ENCODE data around the gene LYPLA2. TPM values are rescaled to one million over a fixed set of nuclear protein-coding genes. Genes with fewer than 3 reads are reported as not detected.
"Not testable (repeated sequence)": the region's sequence is repeated elsewhere in the genome, so short reads cannot be mapped to it uniquely, and the experiment has no call there.

Gene LYPLA2
- total RNA-seq, 1 donor from 2014 or later, result 115 TPM

GRCh38 chr1:23779826-23780371 is 11.0 kb upstream of the LYPLA2 start:
- H3K27ac Mint-ChIP-seq, result peak overlapping the region; percentile 42
- no peaks in the 10 kb centered on the region for H3K9me3 Mint-ChIP-seq (ENCODE audit: low read depth)
- no peaks in the 10 kb centered on the region for H3K27me3 Mint-ChIP-seq
- peaks cover 7% of the 10 kb centered on the region for H3K36me3 Mint-ChIP-seq (ENCODE audit: insufficient read depth)
- no peak for TF ChIP-seq CTCF (IDR thresholded peaks at IDR 0.05; ENCODE audit: unreplicated experiment)
- peak overlapping the region; percentile 91 for H3K4me3 Mint-ChIP-seq (ENCODE audit: low read depth)
- no peak for DNase-seq (ENCODE audit: low spot score, unreplicated experiment)
- peaks cover 18% of the 10 kb centered on the region for H3K4me1 Mint-ChIP-seq (ENCODE audit: low read depth)

- H3K4me3 Mint-ChIP-seq (ENCODE audit: low read depth); H3K27me3 Mint-ChIP-seq; H3K27ac Mint-ChIP-seq; DNase-seq (ENCODE audit: low spot score, unreplicated experiment); H3K9me3 Mint-ChIP-seq (ENCODE audit: low read depth): not testable (repeated sequence)
- Mint-ChIP-seq H3K4me1 (ENCODE audit: low read depth) (peaks cover 11% of the 10 kb centered on the region), H3K36me3 (ENCODE audit: insufficient read depth) (peaks cover 29% of the 10 kb centered on the region)
These were observed 7.8 kb upstream of the LYPLA2 start for GRCh38 chr1:23783141-23783540.

- no peak overlapping the region for H3K4me3 Mint-ChIP-seq (ENCODE audit: low read depth)
- H3K36me3 Mint-ChIP-seq (ENCODE audit: insufficient read depth), result peaks cover 30% of the 10 kb centered on the region
- TF ChIP-seq CTCF (IDR thresholded peaks at IDR 0.05; ENCODE audit: unreplicated experiment), result no peak
- no peak overlapping the region for H3K27ac Mint-ChIP-seq
- H3K9me3 Mint-ChIP-seq (ENCODE audit: low read depth), result no peaks in the 10 kb centered on the region
- H3K4me1 Mint-ChIP-seq (ENCODE audit: low read depth), result peaks cover 4% of the 10 kb centered on the region
- H3K27me3 Mint-ChIP-seq, result no peaks in the 10 kb centered on the region
- DNase-seq (ENCODE audit: low spot score, unreplicated experiment), result no peak
These were observed 6.1 kb upstream of the LYPLA2 start for GRCh38 chr1:23784846-23785245.

- peaks cover 25% of the 10 kb centered on the region for H3K36me3 Mint-ChIP-seq (ENCODE audit: insufficient read depth)
- no peak overlapping the region for H3K27ac Mint-ChIP-seq
- no peaks in the 10 kb centered on the region for H3K9me3 Mint-ChIP-seq (ENCODE audit: low read depth)
- peaks cover 11% of the 10 kb centered on the region for H3K4me1 Mint-ChIP-seq (ENCODE audit: low read depth)
- no peaks in the 10 kb centered on the region for H3K27me3 Mint-ChIP-seq
- TF ChIP-seq CTCF (IDR thresholded peaks at IDR 0.05; ENCODE audit: unreplicated experiment), result no peak
- DNase-seq (ENCODE audit: low spot score, unreplicated experiment), result no peak
- H3K4me3 Mint-ChIP-seq (ENCODE audit: low read depth), result no peak overlapping the region
These were observed 3.2 kb upstream of the LYPLA2 start for GRCh38 chr1:23787701-23788100.

- Mint-ChIP-seq H3K4me3 (ENCODE audit: low read depth) (no peak overlapping the region), H3K27me3 (no peaks in the 10 kb centered on the region), H3K4me1 (ENCODE audit: low read depth) (peaks cover 11% of the 10 kb centered on the region), H3K27ac (no peak overlapping the region), H3K36me3 (ENCODE audit: insufficient read depth) (peaks cover 25% of the 10 kb centered on the region), H3K9me3 (ENCODE audit: low read depth) (no peaks in the 10 kb centered on the region)
- no peak for TF ChIP-seq CTCF (IDR thresholded peaks at IDR 0.05; ENCODE audit: unreplicated experiment)
- DNase-seq (ENCODE audit: low spot score, unreplicated experiment), result no peak
These were observed 2.2 kb upstream of the LYPLA2 start for GRCh38 chr1:23788695-23789094.

GRCh38 chr1:23791516-23792047 is 637 bp downstream of the LYPLA2 start:
- peaks cover 16% of the 10 kb centered on the region for H3K36me3 Mint-ChIP-seq (ENCODE audit: insufficient read depth)
- H3K4me3 Mint-ChIP-seq (ENCODE audit: low read depth), result peak overlapping the region; percentile 100
- H3K9me3 Mint-ChIP-seq (ENCODE audit: low read depth), result no peaks in the 10 kb centered on the region
- no peaks in the 10 kb centered on the region for H3K27me3 Mint-ChIP-seq
- no peak for DNase-seq (ENCODE audit: low spot score, unreplicated experiment)
- H3K27ac Mint-ChIP-seq, result peak overlapping the region; percentile 93
- H3K4me1 Mint-ChIP-seq (ENCODE audit: low read depth), result peaks cover 11% of the 10 kb centered on the region
- no peak for TF ChIP-seq CTCF (IDR thresholded peaks at IDR 0.05; ENCODE audit: unreplicated experiment)

Data from progenitor cell of endocrine pancreas (in vitro differentiated cells).